Endodermal cell (in vitro differentiated cells): ENCODE measurements around the gene IMMP2L. TPM values are rescaled to one million over a fixed set of nuclear protein-coding genes. Genes with fewer than 3 reads are reported as not detected.

Source experiments
- DNase-seq: peaks from one replicate; pipeline ENCODE4 v3.0.0-alpha.2; 2017
- H3K27ac ChIP-seq: 2 replicates; pipeline ENCODE4 v1.5.1; 2013; ENCODE audit warnings: mild to moderate bottlenecking, low read depth, low read length, moderate library complexity
- H3K27me3 ChIP-seq: 2 replicates; pipeline ENCODE4 v1.6.1; 2013; ENCODE audit warnings: mild to moderate bottlenecking, low read length, moderate library complexity; ENCODE audit not compliant: insufficient read depth, control insufficient read depth, poor library complexity, severe bottlenecking
- H3K36me3 ChIP-seq: 2 replicates; pipeline ENCODE4 v1.7.0; 2013; ENCODE audit warnings: mild to moderate bottlenecking, low read length, moderate library complexity; ENCODE audit not compliant: control insufficient read depth, insufficient read depth
- H3K4me1 ChIP-seq: one replicate; pipeline ENCODE4 v1.7.0; 2013; ENCODE audit warnings: low read length; ENCODE audit not compliant: control insufficient read depth, insufficient read depth
- H3K4me3 ChIP-seq: 2 replicates; pipeline ENCODE4 v1.5.1; 2013; ENCODE audit warnings: mild to moderate bottlenecking, low read length, moderate library complexity
- H3K9ac ChIP-seq: 2 replicates; pipeline ENCODE4 v1.6.1; 2013; ENCODE audit warnings: mild to moderate bottlenecking, low read length, moderate library complexity; ENCODE audit not compliant: poor library complexity, severe bottlenecking; ENCODE audit errors: extremely low read depth
- H3K9me3 ChIP-seq: 2 replicates; pipeline ENCODE4 v1.6.1; 2013; ENCODE audit warnings: mild to moderate bottlenecking, low read length, moderate library complexity; ENCODE audit not compliant: control insufficient read depth
- H3K27ac Mint-ChIP-seq: 2 replicates; pipeline ENCODE4 v1.8.0; 2020; ENCODE audit warnings: mixed read lengths
- H3K27me3 Mint-ChIP-seq: 2 replicates; pipeline ENCODE4 v1.8.0; 2021; ENCODE audit warnings: mild to moderate bottlenecking, mixed read lengths; ENCODE audit not compliant: insufficient read depth
- H3K36me3 Mint-ChIP-seq: 2 replicates; pipeline ENCODE4 v1.8.0; 2020; ENCODE audit warnings: low read depth, mixed read lengths
- H3K4me1 Mint-ChIP-seq: 2 replicates; pipeline ENCODE4 v1.8.0; 2020; ENCODE audit warnings: mixed read lengths
- H3K4me3 Mint-ChIP-seq: 2 replicates; pipeline ENCODE4 v1.8.0; 2020; ENCODE audit warnings: mild to moderate bottlenecking, moderate library complexity, mixed read lengths
- H3K9me3 Mint-ChIP-seq: 2 replicates; pipeline ENCODE4 v1.8.0; 2020; ENCODE audit warnings: mild to moderate bottlenecking, mixed read lengths
- CTCF ChIP-seq: fragments of 200-600 bp; sonication (generic); conservative IDR thresholded peaks from 2 replicates; pipeline ENCODE4 v1.5.0; 2021; ENCODE audit warnings: antibody characterized with exemption, mild to moderate bottlenecking
- WGBS, 2 experiments: methylation state at CpG; one replicate each; pipeline versions ENCODE4 v1.1.5 to v1.1.7; 2013; ENCODE audit warnings: missing lambda C conversion rate in 2 of 2, mixed read lengths in 1 of 2; ENCODE audit not compliant: insufficient coverage in 1 of 2, insufficient read length in 1 of 2; 5-methylcytosine and 5-hydroxymethylcytosine counted together
- total RNA-seq, 2 donors: library from RNA; stranded (reverse); fragmentation: NEBNext Ultra II Directional in 1 of 2; extraction: Animal tissue kit (Norgen Biotek cat#: 25700) in 1 of 2; gene quantifications; 2 replicates in 1 of 2; 3 replicates in 1 of 2; pipeline ENCODE4 v1.2.1, GENCODE V29; 2021

The IMMP2L gene
- total RNA-seq, 2 donors from 2014 or later: 17.7 to 19.4 TPM

GRCh38 chr7:111138193-111138569 is 424.1 kb downstream of the IMMP2L start:
- WGBS, 2 experiments: 81 to 100% methylated on average over 1 to 2 of the region's 2 CpGs
- Mint-ChIP-seq H3K27me3 (no peaks in the 10 kb centered on the region), H3K9me3 (no peaks in the 10 kb centered on the region), H3K4me1 (peaks cover 2% of the 10 kb centered on the region), H3K36me3 (no peaks in the 10 kb centered on the region), H3K4me3 (no peak overlapping the region), H3K27ac (no peak overlapping the region)
- Histone ChIP-seq H3K27me3 (no peaks in the 10 kb centered on the region), H3K9ac (no peak overlapping the region), H3K4me3 (no peak overlapping the region), H3K27ac (peak overlapping the region; percentile 25), H3K9me3 (no peaks in the 10 kb centered on the region), H3K4me1 (no peaks in the 10 kb centered on the region), H3K36me3 (no peaks in the 10 kb centered on the region)
- no peak for DNase-seq
- TF ChIP-seq CTCF: no peak

- H3K27ac ChIP-seq: peak overlapping the region; percentile 25
- 91% methylated on average over 4 of the region's 4 CpGs; no CpG with 5 or more reads in 1 of the 2 experiments for WGBS, 2 experiments
These were observed 424.7 kb downstream of the IMMP2L start for GRCh38 chr7:111137296-111138192.

GRCh38 chr7:111132833-111133232 is 429.5 kb downstream of the IMMP2L start:
- Mint-ChIP-seq H3K4me3 (no peak overlapping the region), H3K4me1 (peaks cover 3% of the 10 kb centered on the region), H3K27me3 (no peaks in the 10 kb centered on the region), H3K9me3 (no peaks in the 10 kb centered on the region), H3K36me3 (no peaks in the 10 kb centered on the region), H3K27ac (no peak overlapping the region)
- no peak overlapping the region for H3K4me3 ChIP-seq
- WGBS, 2 experiments: 71 to 94% methylated on average over 1 of the region's 1 CpG
- H3K27me3 ChIP-seq: no peaks in the 10 kb centered on the region
- H3K9ac ChIP-seq: no peak overlapping the region
- no peak for TF ChIP-seq CTCF
- no peaks in the 10 kb centered on the region for H3K4me1 ChIP-seq
- H3K36me3 ChIP-seq: no peaks in the 10 kb centered on the region
- no peak for DNase-seq
- no peaks in the 10 kb centered on the region for H3K9me3 ChIP-seq
- no peak overlapping the region for H3K27ac ChIP-seq

More at GRCh38 chr7:111137296-111138192, 424.7 kb downstream of the IMMP2L start:
- peaks cover 3% of the 10 kb centered on the region for H3K4me1 Mint-ChIP-seq
- no peaks in the 10 kb centered on the region for H3K36me3 ChIP-seq
- no peak overlapping the region for H3K9ac ChIP-seq
- no peaks in the 10 kb centered on the region for H3K27me3 Mint-ChIP-seq
- H3K36me3 Mint-ChIP-seq: no peaks in the 10 kb centered on the region
- H3K27ac Mint-ChIP-seq: peak overlapping the region; percentile 44
- no peak for DNase-seq
- H3K9me3 Mint-ChIP-seq: no peaks in the 10 kb centered on the region
- H3K27me3 ChIP-seq: no peaks in the 10 kb centered on the region
- no peak for TF ChIP-seq CTCF
- no peak overlapping the region for H3K4me3 ChIP-seq
- no peak overlapping the region for H3K4me3 Mint-ChIP-seq
- H3K4me1 ChIP-seq: no peaks in the 10 kb centered on the region
- no peaks in the 10 kb centered on the region for H3K9me3 ChIP-seq
